GM12878 (cell line): Measurements from ENCODE around the gene NTF3.

ENCODE experiments used
- BRCA1 ChIP-seq: IDR thresholded peaks from 2 replicates; pipeline ENCODE4 v1.6.1; 2011; ENCODE audit warnings: low read depth, low read length, improper control_type of control experiment
- CHD1 ChIP-seq: IDR thresholded peaks from 2 replicates; pipeline ENCODE4 v1.6.1; 2012; ENCODE audit warnings: low read depth, low read length, improper control_type of control experiment
- EP300 ChIP-seq, 2 experiments: fragments of 150-350 bp in 1 of 2; IDR thresholded peaks; 2 replicates each; pipeline ENCODE4 v1.6.1; 2011 to 2012; ENCODE audit warnings: low read depth in 2 of 2, low read length in 2 of 2, borderline replicate concordance in 1 of 2, improper control_type of control experiment in 1 of 2, inconsistent platforms in 1 of 2; ENCODE audit not compliant: control insufficient read depth in 1 of 2
- EZH2 ChIP-seq: IDR thresholded peaks from 2 replicates; pipeline ENCODE4 v1.6.1; 2012; ENCODE audit warnings: low read depth, mild to moderate bottlenecking, control low read depth, inconsistent platforms, low read length, borderline replicate concordance; ENCODE audit not compliant: control insufficient read depth
- MEF2A ChIP-seq: IDR thresholded peaks from 2 replicates; pipeline ENCODE4 v1.6.1; 2011; ENCODE audit warnings: low read depth, mild to moderate bottlenecking, low read length, moderate library complexity; ENCODE audit not compliant: insufficient read depth
- PAX8 ChIP-seq: fragments of 450-650 bp; IDR thresholded peaks from 2 replicates; pipeline ENCODE4 v1.6.1; 2017; ENCODE audit warnings: mild to moderate bottlenecking, moderate library complexity
- POLR2A ChIP-seq: IDR thresholded peaks from 2 replicates; pipeline ENCODE4 v1.6.1; 2011; ENCODE audit warnings: low read depth, mild to moderate bottlenecking, low read length
- SIX5 ChIP-seq: IDR thresholded peaks from 2 replicates; pipeline ENCODE4 v1.6.1; 2011; ENCODE audit warnings: mild to moderate bottlenecking, low read depth, low read length, moderate library complexity; ENCODE audit not compliant: severe bottlenecking
- TAF1 ChIP-seq: IDR thresholded peaks from 2 replicates; pipeline ENCODE4 v1.6.1; 2011; ENCODE audit warnings: mild to moderate bottlenecking, low read depth, low read length, borderline replicate concordance
- USF1 ChIP-seq: IDR thresholded peaks from 2 replicates; pipeline ENCODE4 v1.6.1; 2011; ENCODE audit warnings: borderline replicate concordance, low read depth, mild to moderate bottlenecking, moderate library complexity, mixed read lengths, low read length; ENCODE audit not compliant: insufficient read depth; ENCODE audit errors: extremely low read length
- TF ChIP-seq, protein P1 (sequence below), 3 experiments: IDR thresholded peaks in 2 of 3; conservative IDR thresholded peaks in 1 of 3; 2 replicates each; pipeline ENCODE4 v1.5.1; 2011; ENCODE audit warnings: low read depth in 3 of 3, low read length in 3 of 3, mild to moderate bottlenecking in 3 of 3, control low read depth in 2 of 3, moderate library complexity in 2 of 3, inconsistent platforms in 1 of 3, mixed read lengths in 1 of 3; ENCODE audit not compliant: control insufficient read depth in 2 of 3, insufficient read depth in 1 of 3; ENCODE audit errors: extremely low read depth in 1 of 3
- TF ChIP-seq, protein P2 (sequence below): IDR thresholded peaks from 2 replicates; pipeline ENCODE4 v1.6.1; 2012; ENCODE audit warnings: low read length, inconsistent platforms

DNA sequence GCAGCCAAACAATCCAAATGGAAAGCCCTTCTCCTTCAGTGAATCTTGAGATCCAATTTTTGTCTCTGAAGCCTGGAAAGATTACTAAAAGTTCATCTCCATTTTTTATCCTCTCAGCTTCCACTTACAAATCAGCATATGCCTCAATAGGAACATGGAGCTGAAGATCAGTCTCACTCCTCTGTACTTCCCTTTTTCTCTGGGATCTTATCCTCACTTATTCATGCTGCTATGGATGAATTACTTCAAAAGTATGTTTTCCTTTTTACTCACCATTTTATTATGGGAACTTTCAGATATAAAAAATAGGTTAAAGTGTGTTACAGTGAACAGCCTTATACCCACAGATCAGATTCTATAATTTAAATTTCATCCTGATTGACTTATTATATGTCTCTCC is 14.4 kb upstream of the NTF3 start:
- TF ChIP-seq MEF2A (no peak), PAX8 (no peak), CHD1 (no peak), TAF1 (no peak), POLR2A (no peak), EZH2 (no peak), USF1 (no peak), EP300 (IDR thresholded peaks at IDR 0.05; ENCODE audit: borderline replicate concordance in 1 of 2, control insufficient read depth in 1 of 2, low read depth in 2 of 2, low read length in 2 of 2) (no peak), BRCA1 (no peak), SIX5 (no peak)
- TF ChIP-seq, protein P1, sequence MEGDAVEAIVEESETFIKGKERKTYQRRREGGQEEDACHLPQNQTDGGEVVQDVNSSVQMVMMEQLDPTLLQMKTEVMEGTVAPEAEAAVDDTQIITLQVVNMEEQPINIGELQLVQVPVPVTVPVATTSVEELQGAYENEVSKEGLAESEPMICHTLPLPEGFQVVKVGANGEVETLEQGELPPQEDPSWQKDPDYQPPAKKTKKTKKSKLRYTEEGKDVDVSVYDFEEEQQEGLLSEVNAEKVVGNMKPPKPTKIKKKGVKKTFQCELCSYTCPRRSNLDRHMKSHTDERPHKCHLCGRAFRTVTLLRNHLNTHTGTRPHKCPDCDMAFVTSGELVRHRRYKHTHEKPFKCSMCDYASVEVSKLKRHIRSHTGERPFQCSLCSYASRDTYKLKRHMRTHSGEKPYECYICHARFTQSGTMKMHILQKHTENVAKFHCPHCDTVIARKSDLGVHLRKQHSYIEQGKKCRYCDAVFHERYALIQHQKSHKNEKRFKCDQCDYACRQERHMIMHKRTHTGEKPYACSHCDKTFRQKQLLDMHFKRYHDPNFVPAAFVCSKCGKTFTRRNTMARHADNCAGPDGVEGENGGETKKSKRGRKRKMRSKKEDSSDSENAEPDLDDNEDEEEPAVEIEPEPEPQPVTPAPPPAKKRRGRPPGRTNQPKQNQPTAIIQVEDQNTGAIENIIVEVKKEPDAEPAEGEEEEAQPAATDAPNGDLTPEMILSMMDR (IDR thresholded peaks at IDR 0.05 in 2 of 3, conservative IDR thresholded peaks at IDR 0.05 in 1 of 3; ENCODE audit: control insufficient read depth in 2 of 3, extremely low read depth in 1 of 3, insufficient read depth in 1 of 3, low read depth in 3 of 3, low read length in 3 of 3): no peak
- TF ChIP-seq, protein P2, sequence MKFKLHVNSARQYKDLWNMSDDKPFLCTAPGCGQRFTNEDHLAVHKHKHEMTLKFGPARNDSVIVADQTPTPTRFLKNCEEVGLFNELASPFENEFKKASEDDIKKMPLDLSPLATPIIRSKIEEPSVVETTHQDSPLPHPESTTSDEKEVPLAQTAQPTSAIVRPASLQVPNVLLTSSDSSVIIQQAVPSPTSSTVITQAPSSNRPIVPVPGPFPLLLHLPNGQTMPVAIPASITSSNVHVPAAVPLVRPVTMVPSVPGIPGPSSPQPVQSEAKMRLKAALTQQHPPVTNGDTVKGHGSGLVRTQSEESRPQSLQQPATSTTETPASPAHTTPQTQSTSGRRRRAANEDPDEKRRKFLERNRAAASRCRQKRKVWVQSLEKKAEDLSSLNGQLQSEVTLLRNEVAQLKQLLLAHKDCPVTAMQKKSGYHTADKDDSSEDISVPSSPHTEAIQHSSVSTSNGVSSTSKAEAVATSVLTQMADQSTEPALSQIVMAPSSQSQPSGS: no peak
